ENCODE results near the gene ALG9. TPM values are rescaled to one million over a fixed set of nuclear protein-coding genes. Genes with fewer than 3 reads are reported as not detected.

ALG9 gene
- total RNA-seq, 1 donor from 2014 or later: 24.9 TPM

- Histone ChIP-seq H3K4me1 (ENCODE audit: insufficient read depth, low read length) (peaks cover 18% of the 10 kb centered on the region), H3K4me3 (ENCODE audit: insufficient read depth, low read depth, low read length) (no peak overlapping the region), H3K27me3 (ENCODE audit: insufficient read depth, low read length) (peaks cover 5% of the 10 kb centered on the region), H3K27ac (ENCODE audit: low read depth, low read length) (no peak overlapping the region), H3K4me2 (ENCODE audit: low read length) (peak overlapping the region; percentile 40), H3K36me3 (ENCODE audit: insufficient read depth, low read length) (no peaks in the 10 kb centered on the region), H4K20me1 (ENCODE audit: insufficient read depth, low read length) (no peaks in the 10 kb centered on the region), H3K9me3 (ENCODE audit: insufficient read depth, low read depth, low read length) (no peaks in the 10 kb centered on the region), H2AFZ (ENCODE audit: low read depth, low read length) (no peak overlapping the region), H3K79me2 (ENCODE audit: insufficient read depth, low read length) (no peaks in the 10 kb centered on the region), H3K9ac (ENCODE audit: low read length) (no peak overlapping the region)
- Mint-ChIP-seq H3K27ac (ENCODE audit: unreplicated experiment) (peak overlapping the region; percentile 77), H3K4me1 (ENCODE audit: low read depth, unreplicated experiment) (peaks cover 17% of the 10 kb centered on the region), H3K27me3 (ENCODE audit: low read depth, unreplicated experiment) (peaks cover 8% of the 10 kb centered on the region), H3K4me3 (ENCODE audit: unreplicated experiment) (no peak overlapping the region), H3K9me3 (ENCODE audit: unreplicated experiment) (no peaks in the 10 kb centered on the region), H3K36me3 (ENCODE audit: low read depth, unreplicated experiment) (no peaks in the 10 kb centered on the region)
- no peak for FAIRE-seq
- TF ChIP-seq EZH2 (IDR thresholded peaks at IDR 0.05; ENCODE audit: insufficient read depth, low read length): no peak
- TF ChIP-seq, protein P1, sequence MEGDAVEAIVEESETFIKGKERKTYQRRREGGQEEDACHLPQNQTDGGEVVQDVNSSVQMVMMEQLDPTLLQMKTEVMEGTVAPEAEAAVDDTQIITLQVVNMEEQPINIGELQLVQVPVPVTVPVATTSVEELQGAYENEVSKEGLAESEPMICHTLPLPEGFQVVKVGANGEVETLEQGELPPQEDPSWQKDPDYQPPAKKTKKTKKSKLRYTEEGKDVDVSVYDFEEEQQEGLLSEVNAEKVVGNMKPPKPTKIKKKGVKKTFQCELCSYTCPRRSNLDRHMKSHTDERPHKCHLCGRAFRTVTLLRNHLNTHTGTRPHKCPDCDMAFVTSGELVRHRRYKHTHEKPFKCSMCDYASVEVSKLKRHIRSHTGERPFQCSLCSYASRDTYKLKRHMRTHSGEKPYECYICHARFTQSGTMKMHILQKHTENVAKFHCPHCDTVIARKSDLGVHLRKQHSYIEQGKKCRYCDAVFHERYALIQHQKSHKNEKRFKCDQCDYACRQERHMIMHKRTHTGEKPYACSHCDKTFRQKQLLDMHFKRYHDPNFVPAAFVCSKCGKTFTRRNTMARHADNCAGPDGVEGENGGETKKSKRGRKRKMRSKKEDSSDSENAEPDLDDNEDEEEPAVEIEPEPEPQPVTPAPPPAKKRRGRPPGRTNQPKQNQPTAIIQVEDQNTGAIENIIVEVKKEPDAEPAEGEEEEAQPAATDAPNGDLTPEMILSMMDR (IDR thresholded peaks at IDR 0.05; ENCODE audit: insufficient read depth, low read depth, low read length): no peak
- DNase-seq (ENCODE audit: low read depth): no peak
Measured at GRCh38 chr11:111910676-111911562, 39.5 kb upstream of the ALG9 start.

DNA sequence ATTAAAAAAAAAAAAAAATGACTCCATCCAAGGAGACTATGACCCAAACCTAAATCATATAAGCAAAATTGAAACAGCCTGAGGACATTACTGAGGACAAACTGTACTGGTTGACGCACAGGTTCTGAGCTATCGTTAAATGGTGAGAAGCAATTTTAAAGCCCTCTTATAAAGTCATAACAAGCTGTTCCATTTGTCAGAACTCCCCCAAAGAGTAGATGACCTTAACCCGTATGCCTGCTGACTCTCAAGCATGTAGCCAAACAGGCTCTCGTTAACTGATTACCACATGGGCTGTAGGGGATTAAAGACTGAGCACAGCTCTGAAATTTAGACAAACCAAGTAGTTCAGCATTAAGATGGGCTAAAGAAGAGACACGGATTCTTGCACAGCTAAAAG, 38.0 kb upstream of the ALG9 start:
- no peaks in the 10 kb centered on the region for H3K36me3 Mint-ChIP-seq (ENCODE audit: low read depth, unreplicated experiment)
- H3K9me3 ChIP-seq (ENCODE audit: insufficient read depth, low read depth, low read length): no peaks in the 10 kb centered on the region
- H3K4me3 ChIP-seq (ENCODE audit: insufficient read depth, low read depth, low read length): no peak overlapping the region
- no peak for TF ChIP-seq EZH2 (IDR thresholded peaks at IDR 0.05; ENCODE audit: insufficient read depth, low read length)
- TF ChIP-seq, protein P1 (IDR thresholded peaks at IDR 0.05; ENCODE audit: insufficient read depth, low read depth, low read length): no peak
- no peak overlapping the region for H3K9ac ChIP-seq (ENCODE audit: low read length)
- H3K36me3 ChIP-seq (ENCODE audit: insufficient read depth, low read length): no peaks in the 10 kb centered on the region
- H2AFZ ChIP-seq (ENCODE audit: low read depth, low read length): no peak overlapping the region
- peaks cover 8% of the 10 kb centered on the region for H3K27me3 Mint-ChIP-seq (ENCODE audit: low read depth, unreplicated experiment)
- no peak overlapping the region for H3K27ac ChIP-seq (ENCODE audit: low read depth, low read length)
- H3K4me1 ChIP-seq (ENCODE audit: insufficient read depth, low read length): peaks cover 17% of the 10 kb centered on the region
- no peaks in the 10 kb centered on the region for H3K79me2 ChIP-seq (ENCODE audit: insufficient read depth, low read length)
- no peaks in the 10 kb centered on the region for H3K9me3 Mint-ChIP-seq (ENCODE audit: unreplicated experiment)
- FAIRE-seq (no peak), DNase-seq (ENCODE audit: low read depth) (no peak)
- H4K20me1 ChIP-seq (ENCODE audit: insufficient read depth, low read length): no peaks in the 10 kb centered on the region
- H3K4me2 ChIP-seq (ENCODE audit: low read length): no peak overlapping the region
- H3K4me1 Mint-ChIP-seq (ENCODE audit: low read depth, unreplicated experiment): peaks cover 17% of the 10 kb centered on the region
- peaks cover 5% of the 10 kb centered on the region for H3K27me3 ChIP-seq (ENCODE audit: insufficient read depth, low read length)
- no peak overlapping the region for H3K4me3 Mint-ChIP-seq (ENCODE audit: unreplicated experiment)
- H3K27ac Mint-ChIP-seq (ENCODE audit: unreplicated experiment): no peak overlapping the region
